Measurements from ENCODE around the gene RIOK3.

DNA sequence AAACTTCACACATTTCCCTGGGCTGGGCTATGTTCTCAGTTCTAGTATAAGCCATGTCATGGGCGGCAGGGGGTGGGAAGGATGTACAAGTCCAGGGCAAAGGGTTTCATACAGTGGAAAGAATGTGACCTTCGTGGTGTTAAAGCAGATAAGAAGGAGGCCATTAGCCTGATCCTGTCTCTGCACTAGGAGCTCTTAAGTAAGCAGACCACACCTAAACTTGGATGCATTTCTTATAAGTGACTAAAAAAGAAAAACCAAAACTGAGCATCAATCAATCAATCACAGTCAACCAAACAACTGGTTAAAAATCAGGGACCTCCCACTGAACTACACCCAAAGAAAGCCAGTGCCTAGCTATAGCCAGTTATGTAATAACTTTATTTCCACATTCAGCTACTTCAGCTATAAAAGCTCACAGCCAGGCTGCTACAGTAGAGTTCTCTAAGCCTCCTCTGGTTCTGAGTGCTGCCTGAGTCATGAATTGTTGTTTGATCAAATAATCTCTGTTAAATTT, 46.8 kb upstream of the RIOK3 start:
- TF ChIP-seq, protein P1, sequence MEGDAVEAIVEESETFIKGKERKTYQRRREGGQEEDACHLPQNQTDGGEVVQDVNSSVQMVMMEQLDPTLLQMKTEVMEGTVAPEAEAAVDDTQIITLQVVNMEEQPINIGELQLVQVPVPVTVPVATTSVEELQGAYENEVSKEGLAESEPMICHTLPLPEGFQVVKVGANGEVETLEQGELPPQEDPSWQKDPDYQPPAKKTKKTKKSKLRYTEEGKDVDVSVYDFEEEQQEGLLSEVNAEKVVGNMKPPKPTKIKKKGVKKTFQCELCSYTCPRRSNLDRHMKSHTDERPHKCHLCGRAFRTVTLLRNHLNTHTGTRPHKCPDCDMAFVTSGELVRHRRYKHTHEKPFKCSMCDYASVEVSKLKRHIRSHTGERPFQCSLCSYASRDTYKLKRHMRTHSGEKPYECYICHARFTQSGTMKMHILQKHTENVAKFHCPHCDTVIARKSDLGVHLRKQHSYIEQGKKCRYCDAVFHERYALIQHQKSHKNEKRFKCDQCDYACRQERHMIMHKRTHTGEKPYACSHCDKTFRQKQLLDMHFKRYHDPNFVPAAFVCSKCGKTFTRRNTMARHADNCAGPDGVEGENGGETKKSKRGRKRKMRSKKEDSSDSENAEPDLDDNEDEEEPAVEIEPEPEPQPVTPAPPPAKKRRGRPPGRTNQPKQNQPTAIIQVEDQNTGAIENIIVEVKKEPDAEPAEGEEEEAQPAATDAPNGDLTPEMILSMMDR (conservative IDR thresholded peaks at IDR 0.05 in 1 of 2, IDR thresholded peaks at IDR 0.05 in 1 of 2; ENCODE audit: extremely low read depth in 1 of 2, insufficient read depth in 1 of 2, low read depth in 1 of 2, low read length in 2 of 2) = no peak
- no peak for TF ChIP-seq EZH2 (IDR thresholded peaks at IDR 0.05; ENCODE audit: borderline replicate concordance, low read length)

Data from mammary epithelial cell (primary cell).